Right lobe of liver (tissue), 6 donors: ENCODE data around the gene PCDH12. TPM values are rescaled to one million over a fixed set of nuclear protein-coding genes. Genes with fewer than 3 reads are reported as not detected.

ENCODE experiments used
- ATAC-seq, 4 donors: fragments of 200-7000 bp; cut with Tn5 transposase; one replicate each; pipeline ENCODE4 v1.9.1; 2020; ENCODE audit warnings: mild to moderate bottlenecking in 4 of 4, moderate library complexity in 4 of 4
- DNase-seq, 3 donors: peaks; one replicate each; pipeline ENCODE4 v3.0.0-alpha.2; 2020
- H3K27ac ChIP-seq, 3 donors: fragments of 200-600 bp; one replicate each; pipeline ENCODE4 v1.8.0; 2022
- H3K27me3 ChIP-seq, 2 donors: fragments of 200-600 bp; one replicate each; pipeline ENCODE4 v1.8.0; 2022
- H3K36me3 ChIP-seq, 4 donors: fragments of 200-600 bp; sonication (generic) in 1 of 4; one replicate each; pipeline versions ENCODE4 v1.5.1 to v1.8.0; 2017 to 2022; ENCODE audit warnings: control low read depth in 1 of 4
- H3K4me1 ChIP-seq, 4 donors: fragments of 200-600 bp; sonication (generic) in 1 of 4; one replicate each; pipeline versions ENCODE4 v1.5.1 to v1.8.0; 2017 to 2022; ENCODE audit warnings: control low read depth in 1 of 4
- H3K4me3 ChIP-seq, 3 donors: fragments of 200-600 bp; one replicate each; pipeline ENCODE4 v1.8.0; 2022
- H3K9me3 ChIP-seq, 4 donors: fragments of 200-600 bp; sonication (generic) in 1 of 4; one replicate each; pipeline versions ENCODE4 v1.5.1 to v1.8.0; 2017 to 2022; ENCODE audit warnings: control low read depth in 1 of 4
- CTCF ChIP-seq, 4 donors: fragments of 200-600 bp in 3 of 4; fragments of 450-650 bp in 1 of 4; IDR thresholded peaks; one replicate each; pipeline versions ENCODE4 v1.5.1 to v1.8.0; 2016 to 2022; ENCODE audit warnings: antibody characterized with exemption in 4 of 4, mild to moderate bottlenecking in 2 of 4
- POLR2A ChIP-seq: fragments of 450-650 bp; IDR thresholded peaks from one replicate; pipeline ENCODE4 v1.6.1; 2017; ENCODE audit warnings: antibody characterized with exemption, mild to moderate bottlenecking
- WGBS: methylation state at CpG from one replicate; pipeline ENCODE4 v1.1.6; 2018; ENCODE audit warnings: low coverage, low lambda C conversion rate; ENCODE audit not compliant: insufficient coverage; ENCODE audit errors: missing lambda C conversion rate; 5-methylcytosine and 5-hydroxymethylcytosine counted together
- intact Hi-C, 2 donors: fragments of 100-400 bp; cut with DNase I; formaldehyde crosslinking; loops; one replicate each; pipeline versions ENCODE4 v1.11.2 to v1.14.1; 2022
- total RNA-seq, 6 experiments: library from RNA; depleted of rRNA in 2 of 6; stranded (reverse); fragments of >200 nt in 2 of 6; fragmentation: NEBNext Ultra II Directional in 3 of 6; extraction: Animal tissue kit (Norgen Biotek cat#: 25700) in 3 of 6; gene quantifications; one replicate each; pipeline versions ENCODE4 v1.1.0 to v1.2.4, GENCODE V29; 2016 to 2023
- donor health status: DM: no; HTN: yes; CAD: no.
- donor health status: DM: no; HTN: no; CAD: no.
- donor health status: DM: no; HTN: no; CAD: no.
- donor health status: DM: no; HTN: yes; CAD: no.
- donor health status: DM: no; HTN: yes; CAD: no.

The PCDH12 gene
- total RNA-seq, 6 experiments from 2014 or later = 1.5 to 4.4 (median 1.9) TPM

GRCh38 chr5:141982626-141983025 lies 24.6 kb upstream of the PCDH12 start:
- Histone ChIP-seq H3K4me3 (no peak overlapping the region), H3K9me3 (no peaks in the 10 kb centered on the region), H3K36me3 (peaks cover 0 to 82% (median 31%) of the 10 kb centered on the region in 4 donors), H3K4me1 (peaks cover 0 to 43% (median 11%) of the 10 kb centered on the region in 4 donors), H3K27ac (peak overlapping the region in 2 of 3 donors; percentile 9 to 79), H3K27me3 (no peaks in the 10 kb centered on the region)
- DNase-seq (no peak), ATAC-seq (peak; percentile 64 to 84 (median 72))
- intact Hi-C loops = no loop called here
- 11% methylated on average over 2 of the region's 2 CpGs for WGBS
- TF ChIP-seq POLR2A = no peak
- TF ChIP-seq CTCF (IDR thresholded peaks at IDR 0.05) = no peak

DNA sequence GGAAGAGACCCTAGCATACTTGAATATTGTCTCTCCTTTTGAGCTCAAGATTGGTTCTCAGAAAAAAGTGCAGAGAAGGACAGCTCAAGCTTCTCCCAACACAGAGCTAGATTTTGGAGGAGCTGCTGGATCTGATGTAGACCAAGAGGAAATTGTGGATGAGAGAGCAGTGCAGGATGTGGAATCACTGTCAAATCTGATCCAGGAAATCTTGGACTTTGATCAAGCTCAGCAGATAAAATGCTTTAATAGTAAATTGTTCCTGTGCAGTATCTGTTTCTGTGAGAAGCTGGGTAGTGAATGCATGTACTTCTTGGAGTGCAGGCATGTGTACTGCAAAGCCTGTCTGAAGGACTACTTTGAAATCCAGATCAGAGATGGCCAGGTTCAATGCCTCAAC lies 20.4 kb upstream of the PCDH12 start:
- H3K9me3 ChIP-seq = no peaks in the 10 kb centered on the region
- intact Hi-C loops = no loop called here
- H3K27me3 ChIP-seq = no peaks in the 10 kb centered on the region
- TF ChIP-seq POLR2A (no peak), CTCF (IDR thresholded peaks at IDR 0.05) (no peak)
- H3K4me3 ChIP-seq = no peak overlapping the region
- DNase-seq (no peak), ATAC-seq (peak; percentile 59 to 82 (median 72))
- peaks cover 0 to 38% (median 10%) of the 10 kb centered on the region in 4 donors for H3K4me1 ChIP-seq
- peaks cover 0 to 72% (median 22%) of the 10 kb centered on the region in 4 donors for H3K36me3 ChIP-seq
- H3K27ac ChIP-seq = peak overlapping the region in 2 of 3 donors; percentile 0 to 29

- no peak for DNase-seq
- Histone ChIP-seq H3K27ac (no peak overlapping the region), H3K9me3 (no peaks in the 10 kb centered on the region), H3K4me3 (no peak overlapping the region), H3K36me3 (peaks cover 0 to 61% (median 18%) of the 10 kb centered on the region in 4 donors), H3K27me3 (no peaks in the 10 kb centered on the region), H3K4me1 (peaks cover 0 to 20% (median 2%) of the 10 kb centered on the region in 4 donors)
- 96% methylated on average over 6 of the region's 6 CpGs for WGBS
- ATAC-seq = no peak
- intact Hi-C loops = no loop called here
- no peak for TF ChIP-seq CTCF (IDR thresholded peaks at IDR 0.05)
- no peak for TF ChIP-seq POLR2A
These were observed 18.2 kb upstream of the PCDH12 start for GRCh38 chr5:141976176-141976575.

- no peak for TF ChIP-seq POLR2A
- TF ChIP-seq CTCF (IDR thresholded peaks at IDR 0.05) = no peak
- H3K36me3 ChIP-seq = peaks cover 0 to 44% (median 10%) of the 10 kb centered on the region in 4 donors
- no peak overlapping the region for H3K27ac ChIP-seq
- peaks cover 0 to 33% (median 11%) of the 10 kb centered on the region in 4 donors for H3K4me1 ChIP-seq
- H3K27me3 ChIP-seq = no peaks in the 10 kb centered on the region
- no peak overlapping the region for H3K4me3 ChIP-seq
- ATAC-seq (no peak), DNase-seq (no peak)
- H3K9me3 ChIP-seq = no peaks in the 10 kb centered on the region
- intact Hi-C loops = no loop called here
- WGBS = 76% methylated on average over 1 of the region's 1 CpG
These were observed 16.0 kb upstream of the PCDH12 start for GRCh38 chr5:141973871-141974595.
